Measurements from ENCODE around the gene DHRS4.

DHRS4 gene

GRCh38 chr14:23953464-23954278, at the start of gene DHRS4:
DHRS4 (plus strand) TSS chr14:23953770; CDS start chr14:23953789, 19 bp downstream.
- DNase-seq: peak; percentile 90

- DNase-seq: peak; percentile 6
Observed at GRCh38 chr14:23910101-23910875, 43.3 kb upstream of the DHRS4 start.

GRCh38 chr14:23910876-23911210, 42.7 kb upstream of the DHRS4 start:
- DNase-seq: no peak

- DNase-seq: no peak
Observed at GRCh38 chr14:23915559-23915958, 38.0 kb upstream of the DHRS4 start.

GRCh38 chr14:23916004-23916403, 37.6 kb upstream of the DHRS4 start:
- no peak for DNase-seq

- DNase-seq: no peak
Observed at GRCh38 chr14:23916446-23916845, 37.1 kb upstream of the DHRS4 start.

- DNase-seq: no peak
Observed at GRCh38 chr14:23922545-23922944, 31.0 kb upstream of the DHRS4 start.

GRCh38 chr14:23925523-23926075, 28.0 kb upstream of the DHRS4 start:
- no peak for DNase-seq

GRCh38 chr14:23926543-23926942, 27.0 kb upstream of the DHRS4 start:
- no peak for DNase-seq

- no peak for DNase-seq
Observed at GRCh38 chr14:23929136-23929535, 24.4 kb upstream of the DHRS4 start.

- DNase-seq: peak; percentile 88
Observed at GRCh38 chr14:23929822-23930294, 23.7 kb upstream of the DHRS4 start.

GRCh38 chr14:23930742-23931141, 22.8 kb upstream of the DHRS4 start:
- no peak for DNase-seq

- no peak for DNase-seq
Observed at GRCh38 chr14:23931721-23932289, 21.8 kb upstream of the DHRS4 start.

GRCh38 chr14:23932639-23933038, 20.9 kb upstream of the DHRS4 start:
- no peak for DNase-seq

- DNase-seq: no peak
Observed at GRCh38 chr14:23933108-23933741, 20.3 kb upstream of the DHRS4 start.

GRCh38 chr14:23933742-23934128, 19.8 kb upstream of the DHRS4 start:
- DNase-seq: no peak

GRCh38 chr14:23935158-23935557, 18.4 kb upstream of the DHRS4 start:
- DNase-seq: no peak

GRCh38 chr14:23936084-23936829, 17.3 kb upstream of the DHRS4 start:
- DNase-seq: no peak

GRCh38 chr14:23937203-23937602, 16.4 kb upstream of the DHRS4 start:
- no peak for DNase-seq

GRCh38 chr14:23938823-23939222, 14.7 kb upstream of the DHRS4 start:
- DNase-seq: no peak

- DNase-seq: no peak
Observed at GRCh38 chr14:23939607-23940326, 13.8 kb upstream of the DHRS4 start.

GRCh38 chr14:23941230-23941629, 12.3 kb upstream of the DHRS4 start:
- DNase-seq: no peak

Measured in CD4-positive, alpha-beta T cell treated with Interleukin-6 for 4 hours (primary cell).